ENCODE data around the gene LRMDA.

DNA sequence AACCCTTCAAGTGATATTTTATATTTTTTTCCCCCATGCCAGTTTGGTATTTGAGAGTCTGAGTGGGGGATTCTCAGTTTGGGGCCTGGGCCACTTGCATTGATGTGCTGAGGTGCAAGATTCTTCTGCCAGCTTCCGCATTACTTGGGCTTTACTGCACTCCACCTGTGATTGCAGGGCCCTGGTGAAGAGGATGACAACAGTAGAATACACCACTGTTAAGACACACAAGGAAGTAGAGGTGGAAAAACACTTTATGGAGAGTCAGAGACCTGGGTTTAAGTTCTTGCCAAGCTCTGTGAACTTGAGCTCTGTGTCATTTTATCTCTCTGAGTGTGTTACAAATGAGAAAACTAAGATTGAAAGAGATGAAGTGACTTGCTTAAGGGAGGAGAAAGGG, 209.4 kb downstream of the LRMDA start:
- TF ChIP-seq POLR2A (IDR thresholded peaks at IDR 0.05; ENCODE audit: low read depth, low read length) (no peak), FOS (IDR thresholded peaks at IDR 0.05; ENCODE audit: borderline replicate concordance, insufficient read depth, low read length) (no peak), EZH2 (IDR thresholded peaks at IDR 0.05; ENCODE audit: borderline replicate concordance, low read depth, low read length, severe bottlenecking) (no peak), POLR2AphosphoS5 (IDR thresholded peaks at IDR 0.05; ENCODE audit: insufficient read depth, low read depth, low read length) (no peak)
- TF ChIP-seq, protein P1, sequence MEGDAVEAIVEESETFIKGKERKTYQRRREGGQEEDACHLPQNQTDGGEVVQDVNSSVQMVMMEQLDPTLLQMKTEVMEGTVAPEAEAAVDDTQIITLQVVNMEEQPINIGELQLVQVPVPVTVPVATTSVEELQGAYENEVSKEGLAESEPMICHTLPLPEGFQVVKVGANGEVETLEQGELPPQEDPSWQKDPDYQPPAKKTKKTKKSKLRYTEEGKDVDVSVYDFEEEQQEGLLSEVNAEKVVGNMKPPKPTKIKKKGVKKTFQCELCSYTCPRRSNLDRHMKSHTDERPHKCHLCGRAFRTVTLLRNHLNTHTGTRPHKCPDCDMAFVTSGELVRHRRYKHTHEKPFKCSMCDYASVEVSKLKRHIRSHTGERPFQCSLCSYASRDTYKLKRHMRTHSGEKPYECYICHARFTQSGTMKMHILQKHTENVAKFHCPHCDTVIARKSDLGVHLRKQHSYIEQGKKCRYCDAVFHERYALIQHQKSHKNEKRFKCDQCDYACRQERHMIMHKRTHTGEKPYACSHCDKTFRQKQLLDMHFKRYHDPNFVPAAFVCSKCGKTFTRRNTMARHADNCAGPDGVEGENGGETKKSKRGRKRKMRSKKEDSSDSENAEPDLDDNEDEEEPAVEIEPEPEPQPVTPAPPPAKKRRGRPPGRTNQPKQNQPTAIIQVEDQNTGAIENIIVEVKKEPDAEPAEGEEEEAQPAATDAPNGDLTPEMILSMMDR (IDR thresholded peaks at IDR 0.05; ENCODE audit: extremely low read depth in 1 of 2, insufficient read depth in 1 of 2, low read depth in 1 of 2, low read length in 2 of 2): no peak
